Urinary bladder (tissue), 4 donors: ENCODE data around the gene MDM2. TPM values are rescaled to one million over a fixed set of nuclear protein-coding genes. Genes with fewer than 3 reads are reported as not detected.
"Not testable (repeated sequence)": the region's sequence is repeated elsewhere in the genome, so short reads cannot be mapped to it uniquely, and the experiment has no call there.

Experiments
- DNase-seq: peaks from one replicate; pipeline ENCODE4 v3.0.0-alpha.2; 2015; ENCODE audit errors: extremely low spot score
- H3K27ac ChIP-seq: one replicate; pipeline ENCODE4 v1.5.1; 2013; ENCODE audit warnings: low read depth, mild to moderate bottlenecking, moderate library complexity
- H3K36me3 ChIP-seq: one replicate; pipeline ENCODE4 v1.6.1; 2013; ENCODE audit warnings: mild to moderate bottlenecking, moderate library complexity; ENCODE audit not compliant: insufficient read depth
- H3K4me1 ChIP-seq: one replicate; pipeline ENCODE4 v1.6.1; 2013; ENCODE audit warnings: mild to moderate bottlenecking, moderate library complexity; ENCODE audit not compliant: insufficient read depth
- H3K4me3 ChIP-seq: one replicate; pipeline ENCODE4 v1.5.1; 2013; ENCODE audit warnings: low read depth, low read length
- WGBS: extraction: QIAGEN DNeasy Blood & Tissue Kit; methylation state at CpG from one replicate; pipeline ENCODE4 v1.1.7; 2013; 5-methylcytosine and 5-hydroxymethylcytosine counted together
- polyA plus RNA-seq: library from polyadenylated mRNA; stranded (reverse); fragments of 200-250 nt; gene quantifications from one replicate; pipeline ENCODE4 v1.2.3, GENCODE V29; 2013
- total RNA-seq: library from RNA; depleted of rRNA; stranded (reverse); fragments of >200 nt; gene quantifications from one replicate; pipeline ENCODE4 v1.2.3, GENCODE V29; 2014
- donor health status: healthy with polysubstance abuse.
- donor health status: healthy.

MDM2 gene
- total and polyA plus RNA-seq, 2 donors, result 14.9 to 98.0 TPM

DNA sequence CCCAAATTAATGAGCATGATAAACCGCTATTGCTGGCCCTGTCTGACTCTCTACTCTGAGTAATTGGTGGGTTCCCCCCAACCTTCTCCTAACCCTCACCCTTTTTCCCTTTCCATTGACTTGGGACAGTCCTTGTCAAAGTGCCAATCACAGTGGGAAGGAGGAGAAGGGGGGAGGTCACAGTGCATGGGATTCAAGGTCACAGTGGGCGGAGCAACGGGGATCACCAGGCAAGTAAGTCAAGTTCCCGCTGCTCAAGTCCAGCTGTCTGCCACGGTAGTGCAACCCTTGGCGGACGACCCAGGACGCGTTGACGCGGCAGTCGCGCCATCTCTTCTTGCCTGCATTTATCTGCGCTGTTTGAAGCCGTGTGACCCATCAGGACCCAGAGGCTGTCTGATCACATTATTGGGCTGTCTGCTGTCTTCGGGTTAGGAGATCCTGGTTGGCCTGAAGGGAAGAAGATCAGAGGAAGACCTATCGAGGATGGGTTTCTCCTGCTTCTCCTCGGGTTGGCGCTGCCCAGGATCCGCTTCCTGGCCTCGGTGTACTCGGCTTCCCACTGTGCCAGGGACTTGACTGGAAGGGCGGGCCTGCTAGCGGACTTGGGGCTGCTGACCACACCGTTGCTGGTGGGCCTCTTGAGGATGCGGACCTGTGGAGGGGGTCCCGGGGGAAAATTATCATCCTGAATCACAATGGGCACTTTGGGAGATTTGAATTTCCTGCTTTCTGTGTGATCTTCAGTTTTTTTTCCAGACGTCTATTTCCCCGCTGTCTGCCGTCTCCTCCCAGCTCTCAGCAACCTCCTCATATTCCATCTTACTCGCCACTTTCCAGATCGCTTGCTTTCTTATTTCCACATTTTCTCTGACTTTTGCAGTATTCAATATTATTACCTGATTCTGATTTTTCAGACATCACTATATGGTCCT, 3.1 kb upstream of the MDM2 start:
- WGBS, result 87% methylated on average over 32 of the region's 32 CpGs
- no peak for DNase-seq
- Histone ChIP-seq H3K4me3 (no peak overlapping the region), H3K36me3 (no peaks in the 10 kb centered on the region), H3K27ac (no peak overlapping the region), H3K4me1 (peaks cover 1% of the 10 kb centered on the region)

DNA sequence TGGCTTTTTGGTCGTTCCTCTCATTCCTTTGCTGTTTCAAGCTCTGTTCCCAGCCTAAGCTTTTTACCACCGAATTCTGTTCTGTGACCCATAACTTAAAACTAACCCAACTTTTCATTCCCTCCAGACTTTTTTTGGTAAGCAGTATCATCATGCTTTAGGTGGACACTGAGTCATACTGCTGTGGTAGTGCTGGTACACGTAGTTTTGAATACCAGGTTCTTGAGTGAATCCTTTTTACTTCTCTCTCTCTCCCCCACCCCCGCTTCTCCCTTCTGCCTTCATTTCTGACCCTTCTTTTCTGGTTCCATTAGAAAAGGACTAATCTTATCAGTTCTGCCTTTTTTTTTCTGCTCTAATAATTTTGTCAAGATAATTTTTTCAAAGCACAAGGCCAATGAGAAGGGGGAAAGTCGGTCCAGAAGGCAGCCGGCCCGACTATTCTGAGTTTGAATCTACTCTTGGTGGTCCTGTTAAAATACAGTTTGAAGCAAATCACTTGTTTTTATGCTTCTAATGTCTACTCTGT, 2.3 kb upstream of the MDM2 start:
- DNase-seq, result no peak
- H3K4me1 ChIP-seq, result peaks cover 1% of the 10 kb centered on the region
- no peaks in the 10 kb centered on the region for H3K36me3 ChIP-seq
- 89% methylated on average over 7 of the region's 7 CpGs for WGBS
- H3K27ac ChIP-seq, result no peak overlapping the region
- H3K4me3 ChIP-seq, result no peak overlapping the region

DNA sequence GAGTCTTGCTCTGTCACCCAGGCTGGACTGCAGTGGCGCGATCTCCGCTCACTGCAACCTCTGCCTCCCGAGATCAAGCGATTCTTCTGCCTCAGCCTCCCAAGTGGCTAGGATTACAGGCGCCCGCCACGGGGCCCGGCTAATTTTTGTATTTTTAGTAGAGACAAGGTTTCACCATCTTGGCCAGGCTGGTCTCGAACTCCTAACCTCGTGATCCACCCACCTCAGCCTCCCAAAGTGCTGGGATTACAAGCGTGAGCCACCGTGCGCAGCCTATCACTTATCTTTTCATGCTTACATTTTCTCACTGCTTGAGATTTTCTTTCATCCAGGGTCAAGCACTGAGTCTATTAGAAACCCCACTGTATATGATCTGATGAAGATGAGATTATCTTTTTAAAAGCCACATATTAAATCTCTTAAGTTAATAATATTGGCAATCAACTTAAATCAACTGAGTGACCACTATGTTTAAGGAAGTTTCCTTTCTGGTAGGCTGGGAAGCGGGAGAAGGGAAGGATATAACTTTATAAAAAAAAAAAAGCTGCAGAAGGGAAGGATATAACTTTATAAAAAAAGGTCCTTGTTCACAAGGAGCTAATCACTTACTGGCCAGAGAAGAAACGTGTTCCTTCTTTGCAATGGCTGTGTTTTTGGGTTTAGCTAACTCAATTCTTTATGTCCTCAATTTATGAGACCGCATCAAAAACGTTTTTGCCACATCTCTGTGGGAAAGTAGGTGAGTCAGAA, 1.3 kb upstream of the MDM2 start:
- H3K4me1 ChIP-seq, result peaks cover 1% of the 10 kb centered on the region
- DNase-seq, result no peak
- no peaks in the 10 kb centered on the region for H3K36me3 ChIP-seq
- H3K4me3 ChIP-seq, result no peak overlapping the region
- no peak overlapping the region for H3K27ac ChIP-seq
- 84% methylated on average over 18 of the region's 18 CpGs for WGBS

DNA sequence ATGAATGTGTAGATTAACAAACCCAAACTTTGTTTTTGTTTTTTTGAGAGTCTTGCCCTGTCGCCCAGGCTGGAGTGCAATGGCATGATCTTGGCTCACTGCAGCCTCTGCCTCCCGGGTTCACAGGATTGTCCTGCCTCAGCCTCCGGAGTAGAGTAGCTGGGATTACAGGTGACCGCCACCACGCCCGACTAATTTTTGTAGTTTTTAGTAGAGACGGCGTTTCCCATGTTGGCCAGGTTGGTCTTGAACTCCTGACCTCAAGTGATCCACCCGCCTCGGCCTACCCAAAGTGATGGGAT, 752 bp upstream of the MDM2 start:
- H3K4me3 ChIP-seq, result peak overlapping the region; percentile 97
- DNase-seq, H3K4me1 ChIP-seq, H3K36me3 ChIP-seq: not testable (repeated sequence)
- H3K27ac ChIP-seq, result peak overlapping the region; percentile 99
- 17% methylated on average over 10 of the region's 10 CpGs for WGBS

DNA sequence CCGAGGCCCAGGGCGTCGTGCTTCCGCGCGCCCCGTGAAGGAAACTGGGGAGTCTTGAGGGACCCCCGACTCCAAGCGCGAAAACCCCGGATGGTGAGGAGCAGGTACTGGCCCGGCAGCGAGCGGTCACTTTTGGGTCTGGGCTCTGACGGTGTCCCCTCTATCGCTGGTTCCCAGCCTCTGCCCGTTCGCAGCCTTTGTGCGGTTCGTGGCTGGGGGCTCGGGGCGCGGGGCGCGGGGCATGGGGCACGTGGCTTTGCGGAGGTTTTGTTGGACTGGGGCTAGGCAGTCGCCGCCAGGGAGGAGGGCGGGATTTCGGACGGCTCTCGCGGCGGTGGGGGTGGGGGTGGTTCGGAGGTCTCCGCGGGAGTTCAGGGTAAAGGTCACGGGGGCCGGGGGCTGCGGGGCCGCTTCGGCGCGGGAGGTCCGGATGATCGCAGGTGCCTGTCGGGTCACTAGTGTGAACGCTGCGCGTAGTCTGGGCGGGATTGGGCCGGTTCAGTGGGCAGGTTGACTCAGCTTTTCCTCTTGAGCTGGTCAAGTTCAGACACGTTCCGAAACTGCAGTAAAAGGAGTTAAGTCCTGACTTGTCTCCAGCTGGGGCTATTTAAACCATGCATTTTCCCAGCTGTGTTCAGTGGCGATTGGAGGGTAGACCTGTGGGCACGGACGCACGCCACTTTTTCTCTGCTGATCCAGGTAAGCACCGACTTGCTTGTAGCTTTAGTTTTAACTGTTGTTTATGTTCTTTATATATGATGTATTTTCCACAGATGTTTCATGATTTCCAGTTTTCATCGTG, 612 bp downstream of the MDM2 start:
- Histone ChIP-seq H3K4me1 (peaks cover 3% of the 10 kb centered on the region), H3K36me3 (no peaks in the 10 kb centered on the region), H3K27ac (peak overlapping the region; percentile 99), H3K4me3 (peak overlapping the region; percentile 97)
- DNase-seq, result peak; percentile 92
- WGBS, result under 1% methylated on average over 61 of the region's 61 CpGs

DNA sequence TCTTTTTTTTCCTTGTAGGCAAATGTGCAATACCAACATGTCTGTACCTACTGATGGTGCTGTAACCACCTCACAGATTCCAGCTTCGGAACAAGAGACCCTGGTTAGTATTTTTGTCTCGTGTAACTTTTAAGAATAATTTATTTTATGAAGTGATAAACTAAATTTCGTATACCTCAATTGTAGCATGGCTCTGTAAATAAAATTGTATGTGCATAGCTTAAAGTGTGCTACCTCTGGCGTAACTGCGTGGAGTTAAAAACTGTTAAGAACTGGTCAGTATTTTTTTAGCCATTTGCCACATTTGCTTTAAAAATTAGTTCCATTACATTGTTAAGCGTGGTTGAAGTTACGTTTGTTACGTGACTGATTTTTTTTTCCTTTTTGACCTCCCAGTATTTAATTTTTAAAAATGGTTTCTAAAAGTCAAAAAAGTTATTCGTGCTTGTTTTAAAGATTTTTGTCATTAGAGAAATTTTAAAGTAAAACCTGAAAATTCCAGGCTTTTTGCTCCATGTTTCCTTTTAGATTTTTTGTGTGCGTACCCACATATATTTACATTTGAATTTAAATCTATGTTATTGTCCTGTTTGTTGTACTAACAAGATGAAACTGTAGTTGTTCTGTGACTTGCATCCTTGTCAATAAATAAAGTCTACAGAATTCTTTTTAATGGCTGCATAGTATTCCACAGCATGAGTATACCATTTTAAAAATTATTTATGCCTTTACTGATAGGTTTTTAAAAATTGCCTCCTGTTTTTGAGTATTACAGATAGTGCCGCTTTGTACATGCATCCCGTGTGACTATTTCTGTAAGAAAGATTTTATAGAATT, 1.4 kb downstream of the MDM2 start:
- 77% methylated on average over 12 of the region's 12 CpGs for WGBS
- Histone ChIP-seq H3K4me3 (peak overlapping the region; percentile 97), H3K27ac (peak overlapping the region; percentile 99), H3K4me1 (peaks cover 3% of the 10 kb centered on the region), H3K36me3 (no peaks in the 10 kb centered on the region)
- no peak for DNase-seq

DNA sequence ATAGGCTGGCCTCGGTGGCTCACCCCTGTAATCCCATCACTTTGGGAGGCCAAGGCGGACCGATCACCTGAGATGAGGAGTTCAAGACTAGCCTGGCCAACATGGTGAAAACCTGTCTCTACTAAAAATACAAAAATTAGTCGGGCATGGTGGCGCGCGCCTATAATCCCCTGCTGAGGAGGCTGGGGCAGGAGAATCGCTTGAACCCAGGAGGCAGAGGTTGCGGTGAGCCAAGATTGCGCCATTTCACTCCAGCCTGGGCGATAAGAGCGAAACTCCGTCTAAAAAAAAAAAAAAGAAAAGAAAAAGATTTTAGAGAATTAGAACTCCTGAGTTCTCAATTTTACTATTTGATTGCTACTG, 2.0 kb downstream of the MDM2 start:
- H3K27ac ChIP-seq, result not testable (repeated sequence)

DNA sequence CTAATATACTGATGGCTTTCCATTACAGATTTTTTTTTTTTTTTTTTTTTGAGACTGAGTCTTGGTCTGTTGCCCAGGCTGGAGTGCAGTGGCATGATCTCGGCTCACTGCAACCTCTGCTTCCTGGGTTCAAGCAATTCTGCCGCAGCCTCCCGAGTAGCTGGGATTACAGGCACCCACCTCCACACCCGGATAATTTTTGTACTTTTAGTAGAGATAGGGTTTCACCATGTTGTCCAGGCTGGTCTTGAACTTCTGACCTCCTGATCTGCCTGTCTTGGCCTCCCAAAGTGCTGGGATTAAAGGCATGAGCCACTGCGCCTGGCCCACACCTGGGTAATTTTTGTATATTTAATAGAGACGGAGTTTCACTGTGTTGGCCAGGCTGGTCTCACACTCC, 3.6 kb downstream of the MDM2 start:
- not testable (repeated sequence) for H3K4me3 ChIP-seq, H3K36me3 ChIP-seq, H3K4me1 ChIP-seq, H3K27ac ChIP-seq, DNase-seq
- WGBS, result 83% methylated on average over 6 of the region's 6 CpGs

More for the DNA sequence above, 2.0 kb downstream of the MDM2 start:
- not testable (repeated sequence) for H3K4me1 ChIP-seq, H3K4me3 ChIP-seq, H3K36me3 ChIP-seq, DNase-seq
- 97% methylated on average over 13 of the region's 13 CpGs for WGBS

DNA sequence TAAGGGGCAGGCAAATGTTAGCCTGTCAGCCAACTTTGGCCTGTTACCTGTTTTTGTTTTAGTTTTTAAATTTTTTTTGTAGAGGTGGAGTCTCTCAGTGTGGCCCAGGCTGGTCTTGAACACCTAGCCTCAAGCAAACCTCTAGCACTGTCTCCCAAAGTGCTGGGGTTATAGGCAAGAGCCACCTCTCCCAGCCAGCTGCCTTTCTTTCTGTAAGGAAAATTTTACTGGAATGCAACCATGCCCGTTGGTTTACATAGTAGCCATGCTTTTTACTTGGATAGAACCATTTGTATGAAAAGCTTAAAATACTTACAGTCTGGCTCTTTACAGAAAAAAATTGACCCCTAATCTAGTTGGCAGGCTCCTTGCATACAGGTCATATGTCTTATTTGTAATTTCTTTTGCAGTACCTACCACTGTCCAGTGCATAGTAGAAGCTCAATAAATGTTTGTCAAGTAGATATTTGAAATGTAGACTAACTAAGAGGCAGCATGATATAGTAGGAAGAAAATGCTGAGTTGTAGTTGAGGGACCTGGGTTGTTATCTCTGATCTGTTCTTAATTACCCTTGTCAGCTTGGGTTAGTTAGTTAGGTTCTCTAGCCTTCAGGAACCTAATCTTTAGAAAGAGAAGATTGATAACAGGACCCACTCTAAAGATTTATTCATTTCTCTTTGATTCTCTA, 4.7 kb downstream of the MDM2 start:
- Histone ChIP-seq H3K4me3 (no peak overlapping the region), H3K4me1 (peaks cover 3% of the 10 kb centered on the region), H3K27ac (no peak overlapping the region), H3K36me3 (peaks cover 3% of the 10 kb centered on the region)
- no peak for DNase-seq
- WGBS, result 51% methylated on average over 1 of the region's 1 CpG

DNA sequence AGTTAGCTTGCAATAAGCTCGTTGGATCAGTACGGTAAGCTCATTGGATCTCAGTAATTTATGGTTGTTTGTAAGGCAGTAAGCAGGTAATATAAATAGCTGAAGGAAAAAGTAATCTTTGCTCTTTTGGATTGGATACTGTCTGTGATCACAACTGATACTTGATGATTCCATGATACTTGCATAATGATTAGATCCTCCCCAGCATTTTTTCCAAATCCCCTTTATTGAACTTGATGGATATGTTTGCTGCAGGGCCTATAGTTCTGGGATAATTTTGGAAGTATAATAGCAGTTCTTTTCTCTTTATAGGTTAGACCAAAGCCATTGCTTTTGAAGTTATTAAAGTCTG, 5.2 kb downstream of the MDM2 start:
- DNase-seq, result no peak
- Histone ChIP-seq H3K4me3 (no peak overlapping the region), H3K36me3 (peaks cover 3% of the 10 kb centered on the region), H3K4me1 (peaks cover 2% of the 10 kb centered on the region), H3K27ac (no peak overlapping the region)
- WGBS, result 29% methylated on average over 2 of the region's 2 CpGs

DNA sequence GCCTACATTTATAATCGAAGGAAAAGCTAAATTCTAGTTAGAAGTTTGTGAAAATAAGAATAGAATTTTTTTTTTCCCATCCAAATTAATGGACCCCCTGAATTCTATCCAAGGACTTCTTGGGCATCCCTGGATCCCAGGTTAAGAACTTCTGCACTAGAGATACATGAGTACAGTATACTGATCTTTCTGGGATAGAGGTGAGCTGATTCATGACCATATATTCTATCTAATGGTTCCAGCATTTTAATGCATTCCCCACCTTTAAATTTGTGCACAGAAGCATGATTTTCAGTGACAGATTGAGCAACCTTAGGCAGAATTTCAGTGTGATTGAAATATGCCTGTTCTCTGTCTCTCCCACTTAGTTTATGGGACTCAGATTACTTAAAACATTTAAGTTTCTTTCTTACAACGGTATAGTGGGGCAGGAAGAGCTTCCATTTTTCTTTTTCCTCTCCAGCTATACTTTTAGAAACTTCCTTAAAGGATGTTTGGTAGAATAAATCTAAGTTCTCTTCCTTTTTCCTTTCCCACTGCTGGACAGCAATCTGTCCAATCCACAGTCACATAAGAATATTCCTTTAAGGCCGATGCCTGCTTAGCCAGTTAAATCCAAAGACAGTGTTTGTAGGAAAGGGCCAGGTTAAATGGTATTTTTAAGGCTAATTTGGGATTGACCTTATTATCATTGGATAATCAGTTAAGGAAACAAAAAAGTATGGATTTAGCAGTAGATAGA, 6.7 kb downstream of the MDM2 start:
- no peak for DNase-seq
- H3K4me3 ChIP-seq, result no peak overlapping the region
- peaks cover 2% of the 10 kb centered on the region for H3K4me1 ChIP-seq
- H3K36me3 ChIP-seq, result peaks cover 3% of the 10 kb centered on the region
- 66% methylated on average over 3 of the region's 3 CpGs for WGBS
- H3K27ac ChIP-seq, result no peak overlapping the region
